Activated naive CD8-positive, alpha-beta T cell (primary cell): Measurements from ENCODE around the gene CCDC32.

Experiments used
- H3K27ac Mint-ChIP-seq: one replicate; pipeline ENCODE4 v1.8.0; 2021; ENCODE audit warnings: mixed read lengths
- H3K27me3 Mint-ChIP-seq: one replicate; pipeline ENCODE4 v1.8.0; 2021; ENCODE audit warnings: mixed read lengths
- H3K36me3 Mint-ChIP-seq: one replicate; pipeline ENCODE4 v1.8.0; 2021; ENCODE audit warnings: mixed read lengths
- H3K4me1 Mint-ChIP-seq: one replicate; pipeline ENCODE4 v1.8.0; 2021; ENCODE audit warnings: low read depth, mixed read lengths
- H3K4me3 Mint-ChIP-seq: one replicate; pipeline ENCODE4 v1.8.0; 2021; ENCODE audit warnings: mild to moderate bottlenecking, mixed read lengths
- H3K9me3 Mint-ChIP-seq: one replicate; pipeline ENCODE4 v1.8.0; 2021; ENCODE audit warnings: low read depth, mixed read lengths

CCDC32 gene

GRCh38 chr15:40511472-40512133, 53.2 kb downstream of the CCDC32 start:
- H3K27ac Mint-ChIP-seq: no peak overlapping the region
- H3K27me3 Mint-ChIP-seq: peaks cover 38% of the 10 kb centered on the region
- H3K36me3 Mint-ChIP-seq: no peaks in the 10 kb centered on the region
- peak overlapping the region; percentile 83 for H3K4me3 Mint-ChIP-seq
- peaks cover 24% of the 10 kb centered on the region for H3K4me1 Mint-ChIP-seq
- H3K9me3 Mint-ChIP-seq: no peaks in the 10 kb centered on the region

GRCh38 chr15:40511093-40511471, 53.8 kb downstream of the CCDC32 start:
- Mint-ChIP-seq H3K4me1 (peaks cover 26% of the 10 kb centered on the region), H3K27ac (no peak overlapping the region), H3K9me3 (no peaks in the 10 kb centered on the region), H3K36me3 (no peaks in the 10 kb centered on the region), H3K27me3 (peaks cover 40% of the 10 kb centered on the region), H3K4me3 (peak overlapping the region; percentile 83)

GRCh38 chr15:40510201-40510600, 54.6 kb downstream of the CCDC32 start:
- Mint-ChIP-seq H3K36me3 (no peaks in the 10 kb centered on the region), H3K4me3 (peak overlapping the region; percentile 83), H3K27ac (no peak overlapping the region), H3K27me3 (peaks cover 40% of the 10 kb centered on the region), H3K4me1 (peaks cover 26% of the 10 kb centered on the region), H3K9me3 (no peaks in the 10 kb centered on the region)

GRCh38 chr15:40508216-40508615, 56.6 kb downstream of the CCDC32 start:
- no peaks in the 10 kb centered on the region for H3K9me3 Mint-ChIP-seq
- H3K4me1 Mint-ChIP-seq: peaks cover 26% of the 10 kb centered on the region
- peaks cover 40% of the 10 kb centered on the region for H3K27me3 Mint-ChIP-seq
- H3K27ac Mint-ChIP-seq: no peak overlapping the region
- no peaks in the 10 kb centered on the region for H3K36me3 Mint-ChIP-seq
- no peak overlapping the region for H3K4me3 Mint-ChIP-seq

GRCh38 chr15:40506964-40507571, 57.8 kb downstream of the CCDC32 start:
- no peaks in the 10 kb centered on the region for H3K9me3 Mint-ChIP-seq
- peaks cover 23% of the 10 kb centered on the region for H3K4me1 Mint-ChIP-seq
- no peak overlapping the region for H3K27ac Mint-ChIP-seq
- H3K27me3 Mint-ChIP-seq: peaks cover 36% of the 10 kb centered on the region
- no peaks in the 10 kb centered on the region for H3K36me3 Mint-ChIP-seq
- peak overlapping the region; percentile 6 for H3K4me3 Mint-ChIP-seq
